HG03025 (cell line): ENCODE results near the gene ADGRL3.

Experiments
- ATAC-seq: cut with Tn5 transposase; IDR thresholded peaks from one replicate; pipeline ENCODE4 v1.9.1; 2021; ENCODE audit warnings: mild to moderate bottlenecking, moderate library complexity; ENCODE audit not compliant: unreplicated experiment, low FRiP score

The ADGRL3 gene

GRCh38 chr4:62023633-62024032 is 823.5 kb downstream of the ADGRL3 start:
- no peak for ATAC-seq

- ATAC-seq, result no peak
Observed at GRCh38 chr4:62028745-62029144, 828.6 kb downstream of the ADGRL3 start.

- no peak for ATAC-seq
Observed at GRCh38 chr4:62030958-62031357, 830.8 kb downstream of the ADGRL3 start.

GRCh38 chr4:62037571-62037970 is 837.4 kb downstream of the ADGRL3 start:
- ATAC-seq, result no peak

GRCh38 chr4:62051332-62051731 is 851.2 kb downstream of the ADGRL3 start:
- no peak for ATAC-seq

- no peak for ATAC-seq
Observed at GRCh38 chr4:62053974-62054373, 853.8 kb downstream of the ADGRL3 start.

- no peak for ATAC-seq
Observed at GRCh38 chr4:62057031-62057430, 856.9 kb downstream of the ADGRL3 start.

- no peak for ATAC-seq
Observed at GRCh38 chr4:62058571-62058970, 858.4 kb downstream of the ADGRL3 start.

GRCh38 chr4:62070291-62070852 is 870.2 kb downstream of the ADGRL3 start:
- ATAC-seq, result no peak

- ATAC-seq, result no peak
Observed at GRCh38 chr4:62075089-62075488, 875.0 kb downstream of the ADGRL3 start.

- ATAC-seq, result no peak
Observed at GRCh38 chr4:62075521-62075920, 875.4 kb downstream of the ADGRL3 start.

- no peak for ATAC-seq
Observed at GRCh38 chr4:62077406-62077805, 877.3 kb downstream of the ADGRL3 start.

GRCh38 chr4:62080431-62080830 is 880.3 kb downstream of the ADGRL3 start:
- no peak for ATAC-seq

- ATAC-seq, result no peak
Observed at GRCh38 chr4:62087706-62088105, 887.6 kb downstream of the ADGRL3 start.

- no peak for ATAC-seq
Observed at GRCh38 chr4:62093735-62094134, 893.6 kb downstream of the ADGRL3 start.

- no peak for ATAC-seq
Observed at GRCh38 chr4:62096881-62097280, 896.8 kb downstream of the ADGRL3 start.

- ATAC-seq, result no peak
Observed at GRCh38 chr4:62115216-62115615, 915.1 kb downstream of the ADGRL3 start.

GRCh38 chr4:62117886-62118285 is 917.8 kb downstream of the ADGRL3 start:
- ATAC-seq, result no peak

GRCh38 chr4:62118558-62118957 is 918.4 kb downstream of the ADGRL3 start:
- no peak for ATAC-seq

GRCh38 chr4:62119195-62119594 is 919.1 kb downstream of the ADGRL3 start:
- ATAC-seq, result no peak

- ATAC-seq, result no peak
Observed at GRCh38 chr4:62126064-62126732, 926.1 kb downstream of the ADGRL3 start.
